Neural cell (in vitro differentiated cells): ENCODE measurements around the gene OR1B1.

ENCODE experiments used
- EZH2 ChIP-seq: fragments of 200-600, 300-800 bp; shearing (Covaris generic), sonication (generic); IDR thresholded peaks from 2 replicates; pipeline ENCODE4 v1.6.1; 2014; ENCODE audit warnings: antibody characterized with exemption, low read length, borderline replicate concordance, mild to moderate bottlenecking; ENCODE audit not compliant: insufficient read depth, poor library complexity, severe bottlenecking
- MXI1 ChIP-seq: fragments of 450-650 bp; conservative IDR thresholded peaks from 2 replicates; pipeline ENCODE4 v1.6.1; 2014; ENCODE audit warnings: antibody characterized with exemption, mild to moderate bottlenecking; ENCODE audit not compliant: poor library complexity, severe bottlenecking
- POLR2AphosphoS5 ChIP-seq: IDR thresholded peaks from 2 replicates; pipeline ENCODE4 v1.6.1; 2012
- RAD21 ChIP-seq: fragments of 450-650 bp; conservative IDR thresholded peaks from 2 replicates; pipeline ENCODE4 v1.6.1; 2014; ENCODE audit warnings: antibody characterized with exemption, mild to moderate bottlenecking, moderate library complexity
- SMC3 ChIP-seq: fragments of 450-650 bp; conservative IDR thresholded peaks from 2 replicates; pipeline ENCODE4 v1.6.1; 2014; ENCODE audit warnings: antibody characterized with exemption, mild to moderate bottlenecking, moderate library complexity; ENCODE audit not compliant: poor library complexity
- TF ChIP-seq, protein P1 (sequence below): fragments of 450-650 bp; IDR thresholded peaks from 2 replicates; pipeline ENCODE4 v1.5.1; 2014; ENCODE audit warnings: antibody characterized with exemption, mild to moderate bottlenecking, moderate library complexity; ENCODE audit not compliant: poor library complexity, severe bottlenecking

DNA sequence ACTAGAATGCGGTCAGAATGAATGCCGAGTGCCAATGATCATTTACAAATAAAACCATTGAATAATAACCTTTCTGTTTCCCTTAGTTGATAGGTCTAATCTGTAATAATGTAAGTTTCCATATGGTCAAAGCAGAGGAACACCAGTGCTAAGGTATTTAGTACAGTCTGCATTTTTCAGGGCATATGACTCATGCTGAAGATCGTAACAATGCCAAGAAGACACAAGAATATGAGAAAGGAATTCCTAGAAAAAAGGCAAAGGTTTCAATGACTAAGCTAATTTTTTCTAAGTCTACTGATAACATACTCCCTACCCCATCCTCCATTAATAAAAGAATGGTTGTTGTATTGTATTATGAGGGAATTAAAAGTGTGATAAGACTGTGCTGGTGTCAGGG, 77.1 kb downstream of the OR1B1 start:
- TF ChIP-seq, protein P1, sequence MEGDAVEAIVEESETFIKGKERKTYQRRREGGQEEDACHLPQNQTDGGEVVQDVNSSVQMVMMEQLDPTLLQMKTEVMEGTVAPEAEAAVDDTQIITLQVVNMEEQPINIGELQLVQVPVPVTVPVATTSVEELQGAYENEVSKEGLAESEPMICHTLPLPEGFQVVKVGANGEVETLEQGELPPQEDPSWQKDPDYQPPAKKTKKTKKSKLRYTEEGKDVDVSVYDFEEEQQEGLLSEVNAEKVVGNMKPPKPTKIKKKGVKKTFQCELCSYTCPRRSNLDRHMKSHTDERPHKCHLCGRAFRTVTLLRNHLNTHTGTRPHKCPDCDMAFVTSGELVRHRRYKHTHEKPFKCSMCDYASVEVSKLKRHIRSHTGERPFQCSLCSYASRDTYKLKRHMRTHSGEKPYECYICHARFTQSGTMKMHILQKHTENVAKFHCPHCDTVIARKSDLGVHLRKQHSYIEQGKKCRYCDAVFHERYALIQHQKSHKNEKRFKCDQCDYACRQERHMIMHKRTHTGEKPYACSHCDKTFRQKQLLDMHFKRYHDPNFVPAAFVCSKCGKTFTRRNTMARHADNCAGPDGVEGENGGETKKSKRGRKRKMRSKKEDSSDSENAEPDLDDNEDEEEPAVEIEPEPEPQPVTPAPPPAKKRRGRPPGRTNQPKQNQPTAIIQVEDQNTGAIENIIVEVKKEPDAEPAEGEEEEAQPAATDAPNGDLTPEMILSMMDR, result no peak
- TF ChIP-seq EZH2 (no peak), MXI1 (no peak), POLR2AphosphoS5 (no peak), SMC3 (no peak), RAD21 (no peak)
